K562 (cell line): ENCODE data around the gene EGLN3. TPM values are rescaled to one million over a fixed set of nuclear protein-coding genes. Genes with fewer than 3 reads are reported as not detected.

Experiments used
- ASH1L ChIP-seq: fragments of 450-650 bp; IDR thresholded peaks from 2 replicates; pipeline ENCODE4 v1.6.1; 2018; ENCODE audit warnings: borderline replicate concordance, mild to moderate bottlenecking, low read depth; ENCODE audit not compliant: partially characterized antibody
- CBX5 ChIP-seq: IDR thresholded peaks from 2 replicates; pipeline ENCODE4 v1.6.1; 2014; ENCODE audit warnings: low read depth, borderline replicate concordance
- CTBP1 ChIP-seq: fragments of 450-650 bp; IDR thresholded peaks from 2 replicates; pipeline ENCODE4 v1.6.1; 2016; ENCODE audit warnings: borderline replicate concordance
- GATAD2A ChIP-seq: fragments of 450-650 bp; IDR thresholded peaks from 2 replicates; pipeline ENCODE4 v1.6.1; 2017
- HDAC6 ChIP-seq: IDR thresholded peaks from 2 replicates; pipeline ENCODE4 v1.6.1; 2012; ENCODE audit warnings: low read depth, mild to moderate bottlenecking, control low read depth, inconsistent platforms, low read length, moderate library complexity
- HNRNPH1 ChIP-seq: fragments of 200-400 bp; formaldehyde crosslinking; optimal IDR thresholded peaks from 2 replicates; pipeline ENCODE3; 2017; ENCODE audit warnings: low read depth, mild to moderate bottlenecking, low read length, moderate library complexity
- IRF9 ChIP-seq: fragments of 450-650 bp; IDR thresholded peaks from 2 replicates; pipeline ENCODE4 v1.6.1; 2016; ENCODE audit warnings: missing biosample characterization, missing genetic modification characterization
- LARP7 ChIP-seq: fragments of 450-650 bp; IDR thresholded peaks from 2 replicates; pipeline ENCODE4 v1.6.1; 2016
- PPARD ChIP-seq: fragments of 250-450 bp; sonication (Bioruptor Pico); IDR thresholded peaks from 2 replicates; pipeline ENCODE4 v1.8.0; 2022; ENCODE audit warnings: inconsistent platforms, mild to moderate bottlenecking, moderate library complexity
- PYGO2 ChIP-seq: fragments of 450-650 bp; IDR thresholded peaks from 2 replicates; pipeline ENCODE4 v1.6.1; 2016; ENCODE audit warnings: mild to moderate bottlenecking, missing genetic modification characterization, moderate library complexity, missing compliant biosample characterization
- RBM17 ChIP-seq: fragments of 200-400 bp; formaldehyde crosslinking; IDR thresholded peaks from 2 replicates; pipeline ENCODE4 v1.6.1; 2017; ENCODE audit warnings: low read depth, mild to moderate bottlenecking, low read length, borderline replicate concordance
- SIX5 ChIP-seq, 2 experiments: IDR thresholded peaks; 2 replicates each; pipeline ENCODE4 v1.6.1; 2011; ENCODE audit warnings: low read length in 2 of 2, borderline replicate concordance in 1 of 2, low read depth in 1 of 2, mild to moderate bottlenecking in 1 of 2, moderate library complexity in 1 of 2; ENCODE audit not compliant: insufficient read depth in 1 of 2
- SMAD4 ChIP-seq: fragments of 250-450 bp; sonication (Bioruptor Pico); conservative IDR thresholded peaks from 2 replicates; pipeline ENCODE4 v1.8.0; 2021; ENCODE audit warnings: inconsistent platforms, mild to moderate bottlenecking, moderate library complexity
- STAT5A ChIP-seq: IDR thresholded peaks from 2 replicates; pipeline ENCODE4 v1.6.1; 2012; ENCODE audit warnings: low read length, inconsistent platforms, borderline replicate concordance
- TAF7 ChIP-seq: fragments of 450-650 bp; IDR thresholded peaks from 2 replicates; pipeline ENCODE4 v1.6.1; 2016; ENCODE audit warnings: missing genetic modification characterization, missing compliant biosample characterization
- TBL1XR1 ChIP-seq, 2 experiments: IDR thresholded peaks; 2 replicates each; pipeline ENCODE4 v1.6.1; 2012; ENCODE audit warnings: improper control_type of control experiment in 2 of 2, low read length in 2 of 2, mild to moderate bottlenecking in 1 of 2
- ZBTB5 ChIP-seq: fragments of 450-650 bp; IDR thresholded peaks from 2 replicates; pipeline ENCODE4 v1.6.1; 2017; ENCODE audit warnings: antibody characterized with exemption
- ZKSCAN3 ChIP-seq: fragments of 250-450 bp; sonication (Bioruptor Pico); IDR thresholded peaks from 2 replicates; pipeline ENCODE4 v1.4.0; 2020
- ZNF140 ChIP-seq: fragments of 250-450 bp; sonication (Bioruptor Pico); IDR thresholded peaks from 2 replicates; pipeline ENCODE4 v1.8.0; 2021; ENCODE audit warnings: moderate library complexity, mild to moderate bottlenecking, inconsistent platforms
- ZNF24 ChIP-seq: fragments of 450-650 bp; IDR thresholded peaks from 2 replicates; pipeline ENCODE4 v1.6.1; 2016
- ZNF282 ChIP-seq: sonication (generic); formaldehyde crosslinking; IDR thresholded peaks from 2 replicates; pipeline ENCODE4 v1.8.1; 2023; ENCODE audit warnings: missing genetic modification reagents
- ZNF395 ChIP-seq: fragments of 200-800 bp; sonication (Bioruptor generic); IDR thresholded peaks from 2 replicates; pipeline ENCODE4 v1.6.1; 2017; ENCODE audit warnings: missing genetic modification characterization, missing compliant biosample characterization
- ZNF75A ChIP-seq: fragments of 450-650 bp; formaldehyde crosslinking; IDR thresholded peaks from 2 replicates; pipeline ENCODE4 v1.4.0; 2020; ENCODE audit warnings: mild to moderate bottlenecking
- ZSCAN29 ChIP-seq: fragments of 450-650 bp; IDR thresholded peaks from 2 replicates; pipeline ENCODE4 v1.6.1; 2017
- polyA plus RNA-seq, 8 experiments: library from polyadenylated mRNA; depleted of rRNA in 4 of 8; stranded (reverse) in 5 of 8; unstranded in 3 of 8; fragments of >200 nt; fragmentation: Nextera tagmentation in 2 of 8; fragmentation: Illumina TruSeq in 1 of 8; extraction: Ambion mirVana in 2 of 8; extraction: Trizol in 1 of 8; gene quantifications; 2 replicates each; pipeline versions ENCODE4 v1.2.1 to v1.2.3, GENCODE V29; 2011 to 2014; ENCODE audit warnings: inconsistent platforms in 1 of 8, missing spikeins in 1 of 8
- total RNA-seq, 7 experiments: library from RNA; depleted of rRNA in 6 of 7; stranded (reverse); fragments of >200 nt in 6 of 7; fragmentation: Illumina TruSeq in 2 of 7; extraction: Trizol in 2 of 7; gene quantifications; 2 replicates each; pipeline versions ENCODE4 v1.2.1 to v1.2.3, GENCODE V29; 2011 to 2021; ENCODE audit warnings: low replicate concordance in 1 of 7
- TF ChIP-seq, protein P1 (sequence below), 3 experiments: fragments of 200-800 bp in 1 of 3; sonication (Bioruptor generic) in 1 of 3; sonication (generic) in 1 of 3; formaldehyde crosslinking in 1 of 3; IDR thresholded peaks; 2 replicates each; pipeline versions ENCODE4 v1.6.1 to v1.8.0; 2016 to 2022; ENCODE audit warnings: mild to moderate bottlenecking in 2 of 3, missing compliant biosample characterization in 2 of 3, missing genetic modification characterization in 2 of 3, missing genetic modification reagents in 1 of 3

Gene EGLN3
- total and polyA plus RNA-seq, 9 of the 15 experiments (the other 6 are each of a cell fraction or from before 2014, with no cell fraction given), result 2.5 to 87.6 (median 5.8) TPM

GRCh38 chr14:33966276-33966675 is 15.4 kb upstream of the EGLN3 start (continued):
- TF ChIP-seq TAF7 (tag) (no peak), ZBTB5 (no peak), ASH1L (no peak), CTBP1 (peak; percentile 47; the same call in 1 of the 2 replicates), IRF9 (tag) (no peak), TBL1XR1 (IDR thresholded peaks at IDR 0.05; ENCODE audit: low read length in 2 of 2) (no peak; a peak in 1 of 4 replicates), PYGO2 (tag) (no peak), LARP7 (no peak), RBM17 (no peak), ZSCAN29 (no peak), CBX5 (no peak), ZNF75A (no peak), ZNF282 (no peak), SMAD4 (no peak), HDAC6 (no peak), ZKSCAN3 (CRISPR knock-in tag) (no peak), PPARD (CRISPR knock-in tag) (no peak), ZNF140 (CRISPR knock-in tag) (no peak), HNRNPH1 (no peak), GATAD2A (no peak), ZNF24 (no peak), STAT5A (no peak), SIX5 (IDR thresholded peaks at IDR 0.05; ENCODE audit: borderline replicate concordance in 1 of 2, insufficient read depth in 1 of 2, low read depth in 1 of 2, low read length in 2 of 2) (no peak), ZNF395 (no peak)
- TF ChIP-seq, protein P1, sequence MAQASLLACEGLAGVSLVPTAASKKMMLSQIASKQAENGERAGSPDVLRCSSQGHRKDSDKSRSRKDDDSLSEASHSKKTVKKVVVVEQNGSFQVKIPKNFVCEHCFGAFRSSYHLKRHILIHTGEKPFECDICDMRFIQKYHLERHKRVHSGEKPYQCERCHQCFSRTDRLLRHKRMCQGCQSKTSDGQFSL (CRISPR knock-in tag; IDR thresholded peaks at IDR 0.05), result no peak
- TF ChIP-seq, protein P1 (tag; IDR thresholded peaks at IDR 0.05), result no peak
